PC-3 (cell line): ENCODE measurements around the gene AGBL3. TPM values are rescaled to one million over a fixed set of nuclear protein-coding genes. Genes with fewer than 3 reads are reported as not detected.

ENCODE experiments used
- ATAC-seq: fragments of 200-7000 bp; cut with Tn5 transposase; 2 replicates; pipeline ENCODE4 v1.9.1; 2020; ENCODE audit warnings: mild to moderate bottlenecking, moderate library complexity
- BruUV-seq: library from RNA; stranded (reverse); fragments of 400-500 nt; replicated peaks from 2 replicates; lab custom pipeline; 2021; lab: Mats Ljungman, UMichigan
- CTCF ChIA-PET: fragments of 300-600 bp; sonication (Branson Sonifier 250); formaldehyde crosslinking; loops from one replicate; lab custom pipeline; 2022; ENCODE audit warnings: antibody characterized with exemption; lab: Charles Lee
- POLR2A ChIA-PET: fragments of 300-600 bp; sonication (Branson Sonifier 250); formaldehyde crosslinking; loops from one replicate; lab custom pipeline; 2022; ENCODE audit warnings: antibody characterized with exemption; ENCODE audit not compliant: unreplicated experiment; lab: Charles Lee
- DNase-seq: peaks from one replicate; pipeline ENCODE4 v3.0.0-alpha.2; 2015
- H2AFZ ChIP-seq: fragments of 300-600 bp; sonication (generic); 2 replicates; pipeline ENCODE4 v1.6.0; 2016; ENCODE audit warnings: antibody characterized with exemption, low read length
- H3F3A ChIP-seq: fragments of 300-600 bp; sonication (generic); one replicate; pipeline ENCODE4 v1.6.0; 2017; ENCODE audit warnings: antibody characterized with exemption, low read length, control low read depth, mild to moderate bottlenecking; ENCODE audit not compliant: unreplicated experiment
- H3K27ac ChIP-seq: fragments of 300-600 bp; sonication (generic); 2 replicates; pipeline ENCODE4 v1.5.1; 2016; ENCODE audit warnings: mild to moderate bottlenecking, low read length
- H3K27me3 ChIP-seq: fragments of 300-600 bp; sonication (generic); 2 replicates; pipeline ENCODE4 v1.6.1; 2016; ENCODE audit warnings: low read length, mixed read lengths
- H3K36me3 ChIP-seq: fragments of 300-600 bp; sonication (generic); 2 replicates; pipeline ENCODE4 v1.6.1; 2016; ENCODE audit warnings: low read depth, mixed run types, low read length, mixed read lengths
- H3K4me1 ChIP-seq: fragments of 300-600 bp; sonication (generic); 2 replicates; pipeline ENCODE4 v1.5.1; 2016; ENCODE audit warnings: low read length; ENCODE audit not compliant: insufficient read depth
- H3K4me2 ChIP-seq: fragments of 300-600 bp; sonication (generic); 2 replicates; pipeline ENCODE4 v1.6.0; 2016; ENCODE audit warnings: low read length
- H3K4me3 ChIP-seq: fragments of 300-600 bp; sonication (generic); 2 replicates; pipeline ENCODE4 v1.5.1; 2016; ENCODE audit warnings: mild to moderate bottlenecking, low read length, mixed read lengths
- H3K79me2 ChIP-seq: fragments of 300-600 bp; sonication (generic); 2 replicates; pipeline ENCODE4 v1.6.1; 2017; ENCODE audit warnings: low read length, mixed read lengths
- H3K9ac ChIP-seq: fragments of 300-600 bp; sonication (generic); 2 replicates; pipeline ENCODE4 v1.6.0; 2016; ENCODE audit warnings: mild to moderate bottlenecking, low read length
- H3K9me2 ChIP-seq: fragments of 300-600 bp; sonication (generic); replicated peaks from 2 replicates; pipeline ENCODE4 v1.6.1; 2016; ENCODE audit warnings: mixed run types, low read length, mixed read lengths
- H3K9me3 ChIP-seq: fragments of 300-600 bp; sonication (generic); 2 replicates; pipeline ENCODE4 v1.6.1; 2016; ENCODE audit warnings: low read length, mixed read lengths
- H4K20me1 ChIP-seq: fragments of 300-600 bp; sonication (generic); 2 replicates; pipeline ENCODE4 v1.6.1; 2016; ENCODE audit warnings: low read length, mixed read lengths
- CTCF ChIP-seq: fragments of 300-600 bp; sonication (generic); conservative IDR thresholded peaks from 2 replicates; pipeline ENCODE4 v1.5.1; 2017; ENCODE audit warnings: antibody characterized with exemption, low read depth, mild to moderate bottlenecking, low read length
- EZH2 ChIP-seq: fragments of 300-600 bp; sonication (generic); IDR thresholded peaks from one replicate; pipeline ENCODE4 v1.6.1; 2017; ENCODE audit warnings: antibody characterized with exemption, mild to moderate bottlenecking, low read length; ENCODE audit not compliant: unreplicated experiment
- EZH2phosphoT487 ChIP-seq: fragments of 300-600 bp; sonication (generic); IDR thresholded peaks from 2 replicates; pipeline ENCODE4 v1.6.1; 2018; ENCODE audit warnings: mild to moderate bottlenecking, antibody characterized with exemption, low read length, borderline replicate concordance
- intact Hi-C: fragments of 100-400 bp; cut with micrococcal nuclease; formaldehyde crosslinking; loops from 2 replicates; pipeline ENCODE4 v1.9.0; 2023
- total RNA-seq: library from RNA; depleted of rRNA; stranded (reverse); fragments of >200 nt; gene quantifications from 2 replicates; pipeline ENCODE4 v1.2.3, GENCODE V29; 2014

Gene AGBL3
- total RNA-seq, 1 experiment from 2014 or later = 2.5 TPM

GRCh38 chr7:134945691-134946090 is 40.6 kb upstream of the AGBL3 start:
- Histone ChIP-seq H3K4me1 (no peaks in the 10 kb centered on the region), H3K4me2 (no peak overlapping the region), H3K79me2 (no peaks in the 10 kb centered on the region), H3F3A (no peaks in the 10 kb centered on the region), H3K9me2 (no peaks in the 10 kb centered on the region), H3K27ac (no peak overlapping the region), H2AFZ (no peak overlapping the region), H3K36me3 (no peaks in the 10 kb centered on the region; the same call in 1 of the 2 replicates), H4K20me1 (no peaks in the 10 kb centered on the region), H3K4me3 (no peak overlapping the region), H3K9me3 (no peaks in the 10 kb centered on the region), H3K27me3 (no peaks in the 10 kb centered on the region), H3K9ac (no peak overlapping the region)
- intact Hi-C loops = loop anchor here (2.0 kb wide), 1 partner anchor 313 kb away; no protein-coding TSS in a partner anchor
- DNase-seq = no peak
- POLR2A ChIA-PET = no interaction called here
- ATAC-seq = no peak
- CTCF ChIA-PET = no interaction called here
- no TSS peak for BruUV-seq
- no peak for TF ChIP-seq EZH2
- TF ChIP-seq CTCF = no peak
- TF ChIP-seq EZH2phosphoT487 = no peak

- no peaks in the 10 kb centered on the region for H3K4me1 ChIP-seq
- H4K20me1 ChIP-seq = no peaks in the 10 kb centered on the region
- no peaks in the 10 kb centered on the region for H3F3A ChIP-seq
- ChIA-PET POLR2A (no interaction called here), CTCF (no interaction called here)
- H3K36me3 ChIP-seq = no peaks in the 10 kb centered on the region; the same call in 1 of the 2 replicates
- no peak overlapping the region for H3K27ac ChIP-seq
- H3K4me3 ChIP-seq = no peak overlapping the region
- intact Hi-C loops = no loop called here
- no peak for ATAC-seq
- H3K9me2 ChIP-seq = no peaks in the 10 kb centered on the region
- no peak overlapping the region for H3K9ac ChIP-seq
- no peak for DNase-seq
- no peaks in the 10 kb centered on the region for H3K9me3 ChIP-seq
- H3K79me2 ChIP-seq = no peaks in the 10 kb centered on the region
- TF ChIP-seq EZH2phosphoT487 (no peak), EZH2 (no peak)
- no peaks in the 10 kb centered on the region for H3K27me3 ChIP-seq
- no peak overlapping the region for H3K4me2 ChIP-seq
- BruUV-seq = no TSS peak
- H2AFZ ChIP-seq = no peak overlapping the region
These were observed 40.0 kb upstream of the AGBL3 start for GRCh38 chr7:134946260-134946659.

GRCh38 chr7:134947329-134947728 is 39.0 kb upstream of the AGBL3 start:
- Histone ChIP-seq H2AFZ (no peak overlapping the region), H3K9me2 (no peaks in the 10 kb centered on the region), H3K27me3 (no peaks in the 10 kb centered on the region), H3K4me1 (no peaks in the 10 kb centered on the region), H3K79me2 (no peaks in the 10 kb centered on the region), H3K4me2 (no peak overlapping the region), H3K9me3 (no peaks in the 10 kb centered on the region), H3K9ac (no peak overlapping the region), H3K4me3 (no peak overlapping the region), H4K20me1 (no peaks in the 10 kb centered on the region), H3K27ac (no peak overlapping the region), H3K36me3 (no peaks in the 10 kb centered on the region; the same call in 1 of the 2 replicates), H3F3A (no peaks in the 10 kb centered on the region)
- ChIA-PET POLR2A (no interaction called here), CTCF (interaction anchor here (0.7 kb wide), 1 partner anchor 19 kb away, joined by 3 read pairs; no protein-coding TSS in a partner anchor)
- no TSS peak for BruUV-seq
- intact Hi-C loops = no loop called here
- no peak for DNase-seq
- no peak for ATAC-seq
- TF ChIP-seq EZH2 (no peak), CTCF (no peak), EZH2phosphoT487 (no peak)
